CD4-positive, alpha-beta T cell treated with Interleukin-15 for 1 hour (primary cell): Measurements from ENCODE around the gene PTGR3.

Experiments
- DNase-seq: peaks from one replicate; pipeline ENCODE4 v3.0.0-alpha.2; 2020

Gene PTGR3

DNA sequence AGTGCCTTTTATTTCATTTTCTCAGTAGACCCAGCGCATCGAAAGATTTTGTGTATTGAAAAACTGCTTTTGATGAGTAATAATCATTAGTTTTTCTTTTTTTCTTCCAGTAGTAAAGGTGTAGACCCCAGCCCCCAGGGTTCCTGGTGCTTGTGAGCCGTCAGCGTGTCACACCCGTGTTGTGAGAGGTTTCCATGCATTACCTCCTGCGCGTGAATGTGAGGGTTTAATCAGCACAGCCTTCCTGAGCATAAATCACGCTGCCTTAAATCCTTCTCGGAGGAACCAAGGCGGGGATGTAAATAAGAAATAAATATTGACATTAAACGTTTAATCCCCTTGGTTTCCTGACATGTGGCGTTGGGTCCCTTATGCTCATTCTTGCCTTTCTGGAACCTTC is 26.0 kb upstream of the PTGR3 start:
- DNase-seq = no peak

- DNase-seq = no peak
Measured at GRCh38 chr18:75231053-75231406, 22.1 kb upstream of the PTGR3 start.

DNA sequence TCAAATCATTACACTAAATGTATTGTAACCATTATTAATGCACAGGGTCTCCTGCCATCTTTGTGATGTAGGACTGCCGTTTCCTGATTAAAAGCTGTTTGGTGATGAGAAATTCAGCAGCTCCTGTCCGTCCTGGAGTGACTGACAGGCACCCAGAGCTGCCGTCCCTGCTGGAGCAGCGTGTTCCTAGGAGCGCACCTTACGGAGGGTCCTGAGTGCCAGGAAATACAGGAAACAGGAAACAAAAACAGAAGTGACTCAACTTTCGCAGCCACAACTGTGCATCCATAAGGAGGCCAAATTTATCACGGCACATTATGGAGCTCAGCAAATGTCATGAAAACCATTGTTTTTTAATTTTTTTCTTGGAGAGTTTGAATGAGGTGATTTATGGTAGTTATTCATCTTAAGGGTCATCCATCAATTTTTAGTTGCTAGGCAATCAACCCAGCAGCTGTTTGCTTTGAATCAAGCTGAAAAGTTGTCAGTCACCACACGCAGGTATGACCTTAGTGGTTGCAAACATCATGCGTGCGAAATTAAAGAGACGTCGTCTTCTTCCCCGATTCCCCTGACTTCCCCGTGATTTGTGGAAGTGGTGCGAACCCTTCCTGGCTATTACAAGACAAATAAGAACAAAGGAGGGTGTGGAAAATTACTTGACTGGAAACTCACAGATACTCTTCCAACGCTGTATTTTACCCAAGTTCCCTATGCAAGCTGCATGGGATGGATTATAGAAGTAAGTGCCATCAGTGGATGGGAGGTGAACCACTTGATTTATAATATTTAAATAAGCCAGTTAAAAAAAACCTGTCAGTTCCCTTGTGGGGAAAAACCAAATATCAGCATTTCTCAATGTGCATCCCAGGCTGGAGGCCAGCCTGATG is 21.5 kb upstream of the PTGR3 start:
- no peak for DNase-seq

DNA sequence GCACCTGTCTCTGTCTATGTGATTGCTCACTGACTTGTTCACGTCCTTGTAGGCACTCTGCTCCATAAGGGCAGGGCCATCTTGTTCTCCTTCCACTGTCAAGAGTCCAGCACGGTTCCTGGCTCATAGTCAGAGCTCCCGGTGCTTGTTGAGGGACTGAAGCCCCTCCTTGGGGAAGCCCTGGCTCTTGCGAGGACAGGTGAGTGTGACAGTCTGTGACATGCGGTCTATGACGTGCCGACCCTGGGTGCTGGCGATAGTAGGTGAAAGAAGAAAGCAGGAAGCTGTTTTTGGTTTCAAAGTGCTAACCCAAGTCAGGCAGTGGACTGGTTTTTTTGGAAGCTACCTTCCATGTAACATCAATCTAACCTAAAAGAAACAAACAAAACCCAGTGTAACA is 20.5 kb upstream of the PTGR3 start:
- no peak for DNase-seq

DNA sequence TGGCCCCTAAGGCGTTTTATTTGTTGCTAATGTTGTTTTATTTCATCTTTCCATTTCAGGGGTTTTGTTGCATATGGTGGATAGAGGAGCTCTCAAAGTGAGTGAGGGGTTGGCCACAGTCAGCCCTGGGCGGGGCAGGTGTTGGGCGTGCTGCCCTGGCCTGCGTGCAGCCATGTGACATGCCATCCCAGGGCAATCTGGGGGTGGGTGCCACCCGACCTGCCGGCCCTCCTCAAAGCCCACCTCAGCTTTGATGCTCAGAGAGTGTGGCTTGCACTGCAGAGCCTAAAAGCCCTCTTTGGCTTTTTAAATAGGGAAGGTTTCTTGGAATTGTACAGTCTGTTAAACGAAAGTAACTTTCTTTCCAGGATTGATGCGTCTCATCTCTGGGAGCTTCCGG is 20.0 kb upstream of the PTGR3 start:
- DNase-seq = no peak

DNA sequence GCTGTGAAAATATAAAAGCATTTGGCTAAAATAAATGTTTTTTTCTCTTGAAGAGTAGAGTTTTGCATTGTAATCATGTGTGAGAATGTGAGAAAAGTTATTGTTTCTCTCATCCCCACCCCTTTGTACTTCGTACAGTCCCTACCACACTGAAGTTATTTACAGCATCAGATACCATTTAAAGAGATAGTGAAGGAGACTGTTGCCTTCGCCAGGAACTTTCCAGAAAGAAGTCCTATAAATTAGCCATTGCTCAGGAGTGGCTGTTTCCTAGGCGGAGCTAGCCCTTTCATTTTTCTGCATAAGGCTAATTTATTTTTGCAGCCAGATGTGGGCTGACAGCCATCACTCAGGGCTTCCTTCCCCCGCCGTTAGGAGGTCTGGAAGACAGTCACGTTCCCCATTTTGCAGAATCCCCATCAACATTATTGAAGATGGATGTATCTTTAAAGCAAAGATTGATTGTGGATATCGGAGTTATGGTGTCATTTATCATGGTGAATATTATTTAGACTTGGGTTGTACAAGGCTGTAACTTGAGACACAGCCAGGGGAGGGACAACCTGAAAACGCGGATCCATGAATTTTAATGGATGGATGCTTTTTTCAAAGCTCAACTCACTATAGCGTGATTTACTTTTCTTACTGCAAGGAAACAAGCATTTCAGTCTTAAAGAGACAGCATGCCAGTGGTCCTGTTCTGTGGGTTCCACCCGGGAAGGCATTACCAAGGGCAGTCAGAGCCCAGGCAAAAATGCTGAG is 18.8 kb upstream of the PTGR3 start:
- no peak for DNase-seq

DNA sequence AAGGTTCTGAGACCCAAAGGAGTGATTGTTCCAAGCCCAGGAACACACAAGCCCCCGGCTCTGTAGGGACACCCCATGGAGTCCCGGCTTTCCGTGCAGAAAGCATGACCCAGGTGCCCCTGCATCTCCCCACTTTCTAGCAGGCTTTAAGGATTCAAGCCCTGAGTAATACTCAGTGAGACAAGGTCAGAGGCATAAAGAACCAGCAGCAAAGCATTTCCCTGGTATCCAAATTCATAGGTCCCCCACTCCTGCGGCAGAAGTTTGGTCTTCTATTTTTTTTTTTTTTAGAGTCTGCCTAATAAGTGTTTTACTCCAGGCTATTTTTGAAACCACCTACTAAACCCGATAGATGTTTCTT is 18.0 kb upstream of the PTGR3 start:
- DNase-seq = no peak

DNA sequence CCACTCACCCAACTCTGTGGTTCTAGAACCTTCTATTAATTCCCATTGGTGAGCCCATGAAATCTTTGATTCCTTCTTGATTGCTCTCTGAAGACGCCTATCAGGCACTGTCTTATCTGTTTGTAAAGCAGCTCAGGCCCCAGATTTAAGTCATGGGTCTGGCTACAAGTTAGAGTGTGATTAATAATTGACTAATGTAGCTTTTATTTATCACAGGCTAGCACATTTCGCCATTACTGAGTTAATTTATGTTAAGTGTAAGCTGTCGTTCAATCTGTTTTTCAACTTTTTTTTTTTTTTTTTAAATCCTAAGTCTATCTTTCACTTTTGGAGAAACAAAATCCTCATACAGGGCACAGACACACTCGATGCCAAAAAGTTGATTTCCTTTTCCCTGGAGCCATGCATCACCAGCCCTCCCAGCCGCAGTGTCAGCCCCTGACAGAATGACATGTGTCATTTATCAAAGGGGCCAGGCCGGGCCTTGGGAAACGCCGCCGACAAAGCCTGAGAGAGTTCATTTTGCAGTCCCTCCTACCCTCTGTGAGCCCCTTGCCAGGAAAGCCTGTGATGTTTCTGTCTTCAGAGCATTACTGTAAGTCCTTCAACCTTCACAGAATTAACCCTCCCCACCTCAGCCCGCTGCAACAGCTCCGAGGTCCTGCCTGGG is 17.5 kb upstream of the PTGR3 start:
- no peak for DNase-seq

- no peak for DNase-seq
Measured at GRCh38 chr18:75223687-75224347, 14.9 kb upstream of the PTGR3 start.

DNA sequence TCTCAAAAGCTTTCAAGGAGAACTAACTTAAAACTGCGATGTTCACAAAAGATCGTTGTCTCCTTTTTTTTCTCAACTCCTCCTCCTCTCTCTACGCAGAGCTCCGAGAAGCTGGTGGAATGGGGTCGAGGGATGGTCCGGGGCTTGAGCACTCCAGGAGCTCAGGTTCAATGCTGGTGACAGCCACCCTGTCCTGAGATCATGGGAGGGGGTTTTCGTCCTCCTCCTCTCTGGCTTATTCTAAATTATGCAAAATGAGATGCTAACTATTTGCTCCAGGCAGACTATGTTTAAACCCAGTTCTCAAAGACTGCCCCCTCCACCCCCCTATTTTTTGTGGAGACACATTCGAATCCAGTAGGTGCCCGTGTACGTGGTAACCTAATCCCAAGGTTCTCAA is 13.5 kb upstream of the PTGR3 start:
- no peak for DNase-seq

DNA sequence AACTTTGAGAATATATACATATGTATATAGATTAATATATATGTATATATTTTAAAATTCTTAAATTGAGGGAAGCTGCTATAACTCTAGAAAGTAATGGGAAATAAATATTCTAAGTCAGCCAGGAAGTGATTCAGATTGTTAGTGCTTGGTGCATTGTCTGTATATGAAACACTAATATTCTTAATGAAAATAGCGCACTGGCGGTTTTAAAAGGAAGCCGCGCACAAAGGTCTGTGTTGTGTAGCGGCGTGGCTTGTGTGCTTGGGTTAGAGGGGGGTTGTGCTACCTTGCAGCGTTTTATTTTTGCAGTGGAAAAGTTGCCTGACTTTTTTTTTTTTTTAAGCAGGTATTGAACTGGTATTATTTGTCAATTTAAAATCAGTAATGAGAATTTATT is 13.0 kb upstream of the PTGR3 start:
- no peak for DNase-seq

GRCh38 chr18:75221397-75221796 is 12.5 kb upstream of the PTGR3 start:
- no peak for DNase-seq

DNA sequence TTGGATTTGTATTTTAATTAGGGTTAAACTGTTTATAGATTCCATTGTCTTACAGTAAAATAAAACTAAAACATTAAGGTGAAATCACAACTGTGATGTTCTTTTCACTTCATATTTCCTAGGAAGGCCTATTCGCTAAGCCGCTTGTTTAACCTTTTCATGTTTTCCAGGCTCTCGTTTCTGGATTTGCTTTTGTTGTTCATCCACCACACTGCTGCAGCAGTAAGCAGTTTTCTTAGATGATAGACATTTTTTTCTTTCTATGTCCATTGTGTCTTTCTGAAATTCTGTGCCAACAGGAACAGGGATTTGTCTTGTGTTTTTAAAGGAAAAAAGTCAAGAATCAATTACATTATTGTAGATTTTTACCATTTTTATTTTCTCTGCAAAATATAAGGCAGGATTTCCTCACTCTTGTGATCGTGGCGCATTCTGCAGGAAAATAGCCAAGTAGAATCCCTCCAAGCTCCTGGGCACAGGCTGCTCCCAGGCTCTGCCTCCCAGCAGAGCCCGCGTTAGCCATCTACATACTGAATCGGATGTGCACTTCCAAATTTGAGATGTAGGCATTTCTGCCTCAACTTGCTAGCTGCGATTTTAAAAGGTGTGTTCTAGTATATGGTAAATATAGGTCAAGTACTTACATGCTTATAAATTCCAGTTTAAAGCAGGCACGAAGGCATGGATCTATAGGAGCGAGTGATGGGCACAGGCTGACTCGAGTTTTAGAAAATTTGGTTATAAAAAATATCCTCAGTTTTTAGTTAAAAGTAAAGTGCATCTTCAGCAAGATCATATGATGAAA is 11.8 kb upstream of the PTGR3 start:
- DNase-seq = no peak

GRCh38 chr18:75219745-75220375 is 10.9 kb upstream of the PTGR3 start:
- DNase-seq = no peak

GRCh38 chr18:75218065-75218923 is 9.4 kb upstream of the PTGR3 start:
- no peak for DNase-seq

DNA sequence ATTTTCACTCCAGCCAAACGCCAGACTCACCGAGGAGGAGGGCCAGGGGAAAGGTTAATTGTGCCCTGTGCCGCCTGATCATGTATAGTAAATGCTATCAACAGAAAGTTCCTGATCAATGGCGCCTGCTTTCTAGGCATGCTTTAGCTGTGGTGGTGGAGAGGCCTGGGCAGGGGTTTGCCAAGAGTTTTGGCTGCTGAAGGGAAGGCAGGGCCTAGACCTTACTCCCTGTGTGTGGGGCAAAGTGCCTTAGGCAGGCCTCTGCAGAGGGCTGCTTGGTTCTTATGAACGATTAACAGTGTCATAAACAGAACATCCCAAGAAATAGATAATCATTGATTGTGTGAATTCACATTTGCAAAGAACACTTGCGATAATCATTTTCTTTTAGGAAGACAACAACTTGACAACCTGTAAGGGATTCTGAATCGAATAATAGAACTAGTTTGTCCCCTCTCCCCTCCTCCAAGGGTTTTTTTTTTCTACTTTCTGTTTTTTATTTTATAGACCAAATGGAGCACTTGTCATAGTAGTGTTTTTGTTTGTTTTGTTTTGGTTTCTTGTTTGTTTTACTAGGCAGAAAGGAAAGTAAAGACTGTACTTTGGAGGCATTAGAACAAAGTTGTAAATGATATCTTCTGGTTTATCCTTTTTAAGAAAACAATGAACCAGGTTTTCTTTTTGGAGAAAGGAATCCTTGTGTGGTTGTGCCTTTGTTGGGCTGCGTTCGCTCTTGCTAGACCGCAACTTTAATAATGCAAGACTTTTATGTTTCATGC is 8.2 kb upstream of the PTGR3 start:
- no peak for DNase-seq

GRCh38 chr18:75216212-75216910 is 7.4 kb upstream of the PTGR3 start:
- DNase-seq = no peak

GRCh38 chr18:75215663-75216062 is 6.7 kb upstream of the PTGR3 start:
- no peak for DNase-seq

GRCh38 chr18:75214766-75215510 is 6.0 kb upstream of the PTGR3 start:
- DNase-seq = no peak
